Measurements from ENCODE around the gene SLTM. TPM values are rescaled to one million over a fixed set of nuclear protein-coding genes. Genes with fewer than 3 reads are reported as not detected.

SLTM gene
- total RNA-seq (2022; extraction: Qiagen RNA extraction): 63.0 to 77.6 TPM (median 68.9 TPM) in 5 replicates

GRCh38 chr15:58933281-58934113, at the start of gene SLTM:
TSS of gene SLTM (minus strand) at chr15:58933679. CDS start at chr15:58933565, 114 bp downstream.

Other genes starting within 250 kb of the SLTM start
- gene ADAM10, start 184.0 kb downstream of the SLTM start, total RNA-seq (2022; extraction: Qiagen RNA extraction): 84.8 to 147 TPM (median 107 TPM) in 5 replicates
- gene MINDY2, start 162.4 kb downstream of the SLTM start, total RNA-seq (2022; extraction: Qiagen RNA extraction): 4.0 to 5.7 TPM (median 5.3 TPM) in 5 replicates
- gene RNF111, start 54.0 kb upstream of the SLTM start, total RNA-seq (2022; extraction: Qiagen RNA extraction): 18.3 to 24.9 TPM (median 22.9 TPM) in 5 replicates
- gene CCNB2, start 171.5 kb upstream of the SLTM start, total RNA-seq (2022; extraction: Qiagen RNA extraction): 87.6 to 104 TPM (median 91.9 TPM) in 5 replicates